PFSK-1 (cell line): Measurements from ENCODE around the gene HOXC6.

Experiments used
- FOXP2 ChIP-seq: optimal IDR thresholded peaks from 2 replicates; pipeline ENCODE3; 2011; ENCODE audit warnings: borderline replicate concordance, control low read depth, inconsistent platforms; ENCODE audit not compliant: insufficient read depth; ENCODE audit errors: extremely low read length, extremely low read depth
- POLR2AphosphoS5 ChIP-seq: IDR thresholded peaks from 2 replicates; pipeline ENCODE4 v1.6.1; 2012; ENCODE audit warnings: low read depth, mild to moderate bottlenecking, control low read depth, low read length, moderate library complexity
- REST ChIP-seq, 2 experiments: IDR thresholded peaks; 2 replicates each; pipeline versions ENCODE4 v1.6.1 to v1.8.0; 2011 to 2012; ENCODE audit warnings: low read depth in 2 of 2, low read length in 2 of 2, control low read depth in 1 of 2, inconsistent platforms in 1 of 2, mild to moderate bottlenecking in 1 of 2, moderate library complexity in 1 of 2; ENCODE audit not compliant: insufficient read depth in 1 of 2
- SIN3A ChIP-seq: IDR thresholded peaks from 2 replicates; pipeline ENCODE4 v1.6.1; 2012; ENCODE audit warnings: mild to moderate bottlenecking, low read length, moderate library complexity, borderline replicate concordance; ENCODE audit not compliant: insufficient read depth
- TAF1 ChIP-seq: IDR thresholded peaks from 2 replicates; pipeline ENCODE4 v1.6.1; 2012; ENCODE audit warnings: low read length, control low read depth, borderline replicate concordance; ENCODE audit not compliant: insufficient read depth

HOXC6 gene

GRCh38 chr12:54041097-54041690, 13.0 kb downstream of the HOXC6 start:
- TF ChIP-seq SIN3A (no peak), POLR2AphosphoS5 (no peak), FOXP2 (no peak), REST (IDR thresholded peaks at IDR 0.05; ENCODE audit: insufficient read depth in 1 of 2, low read depth in 2 of 2, low read length in 2 of 2) (no peak), TAF1 (no peak)

- TF ChIP-seq FOXP2 (no peak), TAF1 (no peak), REST (IDR thresholded peaks at IDR 0.05; ENCODE audit: insufficient read depth in 1 of 2, low read depth in 2 of 2, low read length in 2 of 2) (no peak), SIN3A (no peak), POLR2AphosphoS5 (no peak)
Observed at GRCh38 chr12:54042970-54043853, 15.0 kb downstream of the HOXC6 start.

GRCh38 chr12:54044425-54045103, 16.3 kb downstream of the HOXC6 start:
- TF ChIP-seq FOXP2 (no peak), TAF1 (no peak), REST (IDR thresholded peaks at IDR 0.05; ENCODE audit: insufficient read depth in 1 of 2, low read depth in 2 of 2, low read length in 2 of 2) (no peak), POLR2AphosphoS5 (no peak), SIN3A (no peak)

- TF ChIP-seq REST (IDR thresholded peaks at IDR 0.05; ENCODE audit: insufficient read depth in 1 of 2, low read depth in 2 of 2, low read length in 2 of 2) = no peak
- TF ChIP-seq SIN3A = no peak
- TF ChIP-seq POLR2AphosphoS5 = no peak
- no peak for TF ChIP-seq TAF1
- no peak for TF ChIP-seq FOXP2
Observed at GRCh38 chr12:54045401-54045800, 17.2 kb downstream of the HOXC6 start.
